Ovary (tissue), 9 donors: ENCODE results near the gene LTO1. TPM values are rescaled to one million over a fixed set of nuclear protein-coding genes. Genes with fewer than 3 reads are reported as not detected.
"Not testable (repeated sequence)": the region's sequence is repeated elsewhere in the genome, so short reads cannot be mapped to it uniquely, and the experiment has no call there.

ENCODE experiments used
- DNase-seq, 5 donors: peaks; one replicate each; pipeline ENCODE4 v3.0.0-alpha.2; 2019 to 2020
- H3K27ac ChIP-seq, 2 donors: fragments of 200-600 bp; one replicate each; pipeline versions ENCODE4 v1.5.1 to v1.8.0; 2019 to 2022
- H3K27me3 ChIP-seq: fragments of 200-600 bp; one replicate; pipeline ENCODE4 v1.8.0; 2022
- H3K36me3 ChIP-seq: fragments of 200-600 bp; sonication (generic); one replicate; pipeline ENCODE4 v1.5.1; 2019
- H3K4me1 ChIP-seq: one replicate; pipeline ENCODE4 v1.8.1; 2013; ENCODE audit warnings: mild to moderate bottlenecking, moderate library complexity; ENCODE audit not compliant: insufficient read depth
- H3K4me3 ChIP-seq: fragments of 200-600 bp; sonication (generic); one replicate; pipeline ENCODE4 v1.5.1; 2017
- H3K9me3 ChIP-seq, 2 donors: fragments of 200-600 bp in 1 of 2; sonication (generic) in 1 of 2; one replicate each; pipeline versions ENCODE4 v1.5.1 to v1.8.1; 2013 to 2019; ENCODE audit warnings: mild to moderate bottlenecking in 1 of 2, moderate library complexity in 1 of 2
- CTCF ChIP-seq, 3 donors: fragments of 450-650 bp in 2 of 3; fragments of 200-600 bp in 1 of 3; IDR thresholded peaks; one replicate each; pipeline versions ENCODE4 v1.5.1 to v1.8.0; 2016 to 2022; ENCODE audit warnings: antibody characterized with exemption in 3 of 3, mild to moderate bottlenecking in 1 of 3
- EP300 ChIP-seq: sonication (generic); formaldehyde crosslinking; IDR thresholded peaks from one replicate; pipeline ENCODE4 v1.6.1; 2017; ENCODE audit warnings: antibody characterized with exemption
- POLR2A ChIP-seq: fragments of 450-650 bp; IDR thresholded peaks from one replicate; pipeline ENCODE4 v1.6.1; 2017; ENCODE audit warnings: antibody characterized with exemption, mild to moderate bottlenecking, moderate library complexity
- WGBS, 3 donors: extraction: QIAGEN DNeasy Blood & Tissue Kit in 1 of 3; methylation state at CpG; one replicate each; pipeline versions ENCODE4 v1.1.5 to v1.1.7; 2013 to 2017; 5-methylcytosine and 5-hydroxymethylcytosine counted together
- intact Hi-C, 4 donors: fragments of 100-400 bp; cut with DNase I; formaldehyde crosslinking; loops; one replicate each; pipeline versions ENCODE4 v1.11.0 to v1.15.1; 2022 to 2023
- polyA plus RNA-seq, 2 donors: library from polyadenylated mRNA; stranded (reverse); fragments of 200-250 nt in 1 of 2; fragments of 350-450 nt in 1 of 2; fragmentation: Illumina TruSeq in 1 of 2; extraction: RNeasy Lipid Tissue Mini Kit (QIAGEN cat#74804) in 1 of 2; gene quantifications; one replicate each; pipeline ENCODE4 v1.2.3, GENCODE V29; 2013 to 2014
- total RNA-seq, 7 donors: library from RNA; depleted of rRNA in 2 of 7; stranded (reverse); fragments of >200 nt in 2 of 7; fragmentation: NEBNext Ultra II Directional in 3 of 7; extraction: Animal tissue kit (Norgen Biotek cat#: 25700) in 3 of 7; gene quantifications; one replicate each; pipeline versions ENCODE4 v1.1.0 to v1.2.4, GENCODE V29; 2016 to 2023
- donor health status: DM: no; HTN: no; CAD: no; lungs with moderate emphysema.
- donor health status: DM: no; HTN: no; CAD: no.
- donor health status: Bipolar disorder and iron deficiency.
- donor health status: DM: yes; HTN: yes; CAD: no.
- donor health status: DM: no; HTN: no; CAD: no.
- donor health status: DM: yes; HTN: yes; CAD: no.

Gene LTO1
- total and polyA plus RNA-seq, 9 donors: 13.4 to 29.9 (median 19.8) TPM

GRCh38 chr11:69696749-69697468 lies 21.8 kb upstream of the LTO1 start:
- WGBS, 3 donors: 42 to 46% (median 45%) methylated on average over 15 of the region's 15 CpGs
- no peak for DNase-seq

GRCh38 chr11:69695995-69696394 lies 20.8 kb upstream of the LTO1 start:
- H3K27me3 ChIP-seq, intact Hi-C loops, DNase-seq, H3K4me3 ChIP-seq, H3K9me3 ChIP-seq, H3K36me3 ChIP-seq, H3K27ac ChIP-seq, H3K4me1 ChIP-seq: not testable (repeated sequence)
- WGBS, 3 donors: 82 to 92% (median 87%) methylated on average over 6 of the region's 6 CpGs

More at GRCh38 chr11:69696749-69697468, 21.8 kb upstream of the LTO1 start:
- intact Hi-C loops: no loop called here
- Histone ChIP-seq H3K4me3 (no peak overlapping the region), H3K27ac (no peak overlapping the region), H3K9me3 (peaks cover 0 to 3% of the 10 kb centered on the region in 2 donors), H3K27me3 (no peaks in the 10 kb centered on the region), H3K36me3 (no peaks in the 10 kb centered on the region), H3K4me1 (no peaks in the 10 kb centered on the region)
- TF ChIP-seq CTCF (IDR thresholded peaks at IDR 0.05) (no peak), POLR2A (no peak), EP300 (no peak)

GRCh38 chr11:69695581-69695980 lies 20.4 kb upstream of the LTO1 start:
- TF ChIP-seq CTCF (IDR thresholded peaks at IDR 0.05): no peak
- no peak for TF ChIP-seq POLR2A
- no peak for TF ChIP-seq EP300

GRCh38 chr11:69694781-69695180 lies 19.6 kb upstream of the LTO1 start:
- Histone ChIP-seq H3K9me3 (peaks cover 0 to 4% of the 10 kb centered on the region in 2 donors), H3K4me3 (no peak overlapping the region), H3K4me1 (no peaks in the 10 kb centered on the region), H3K27ac (no peak overlapping the region), H3K27me3 (no peaks in the 10 kb centered on the region), H3K36me3 (no peaks in the 10 kb centered on the region)
- TF ChIP-seq POLR2A (no peak), CTCF (IDR thresholded peaks at IDR 0.05) (no peak), EP300 (no peak)
- no peak for DNase-seq
- WGBS, 3 donors: 53 to 67% (median 58%) methylated on average over 10 of the region's 10 CpGs
- intact Hi-C loops: no loop called here

More at GRCh38 chr11:69695581-69695980, 20.4 kb upstream of the LTO1 start:
- Histone ChIP-seq H3K4me1 (no peaks in the 10 kb centered on the region), H3K4me3 (no peak overlapping the region), H3K27me3 (no peaks in the 10 kb centered on the region), H3K27ac (no peak overlapping the region), H3K9me3 (peaks cover 0 to 4% of the 10 kb centered on the region in 2 donors), H3K36me3 (no peaks in the 10 kb centered on the region)
- no peak for DNase-seq
- intact Hi-C loops: no loop called here
- 74 to 81% (median 78%) methylated on average over 7 of the region's 7 CpGs for WGBS, 3 donors

- TF ChIP-seq POLR2A: no peak
- TF ChIP-seq CTCF (IDR thresholded peaks at IDR 0.05): no peak
- TF ChIP-seq EP300: no peak
- H3K27ac ChIP-seq: no peak overlapping the region
- peaks cover 0 to 4% of the 10 kb centered on the region in 2 donors for H3K9me3 ChIP-seq
- H3K4me3 ChIP-seq: no peak overlapping the region
- DNase-seq: no peak
- intact Hi-C loops: no loop called here
- H3K4me1 ChIP-seq: no peaks in the 10 kb centered on the region
- H3K27me3 ChIP-seq: no peaks in the 10 kb centered on the region
- H3K36me3 ChIP-seq: no peaks in the 10 kb centered on the region
Measured at GRCh38 chr11:69692422-69692821, 17.3 kb upstream of the LTO1 start.
